Adrenal gland (tissue), 5 donors: Measurements from ENCODE around the gene SCAPER.

Source experiments
- CTCF ChIP-seq, 6 experiments: fragments of 450-650 bp in 4 of 6; fragments of 200-600 bp in 2 of 6; sonication (generic) in 1 of 6; IDR thresholded peaks; 1 replicate in 5 of 6; 2 replicates in 1 of 6; pipeline versions ENCODE4 v1.5.1 to v1.8.0; 2016 to 2021; ENCODE audit warnings: antibody characterized with exemption in 6 of 6, mild to moderate bottlenecking in 2 of 6, moderate library complexity in 1 of 6
- POLR2A ChIP-seq, 2 donors: fragments of 450-650 bp; IDR thresholded peaks; one replicate each; pipeline ENCODE4 v1.6.1; 2017; ENCODE audit warnings: antibody characterized with exemption in 2 of 2, mild to moderate bottlenecking in 2 of 2, moderate library complexity in 1 of 2
- donor health status: DM: no; HTN: no; CAD: no.

- TF ChIP-seq POLR2A (IDR thresholded peaks at IDR 0.05), result no peak
- no peak for TF ChIP-seq CTCF (IDR thresholded peaks at IDR 0.05)
Measured at GRCh38 chr15:76648732-76649444, 256.3 kb downstream of the SCAPER start.
